ENCODE data around the gene ZBTB11. TPM values are rescaled to one million over a fixed set of nuclear protein-coding genes. Genes with fewer than 3 reads are reported as not detected.
"Not testable (repeated sequence)": the region's sequence is repeated elsewhere in the genome, so short reads cannot be mapped to it uniquely, and the experiment has no call there.

The ZBTB11 gene
- total and polyA plus RNA-seq, 2 of the 13 experiments (the other 11 are each of a cell fraction or from before 2014, with no cell fraction given): 5.9 to 18.1 TPM

- intact Hi-C loops (cut with micrococcal nuclease; ENCODE audit: unreplicated experiment): loop anchor here (2.0 to 5.0 kb wide), 2 partner anchors 92 to 112 kb away; partner anchors contain the start of gene NXPE3
- Histone ChIP-seq H3K79me2 (ENCODE audit: insufficient read depth, low read length) (peaks cover 33% of the 10 kb centered on the region), H4K20me1 (ENCODE audit: insufficient read depth, low read length) (peaks cover 43% of the 10 kb centered on the region), H3K4me2 (ENCODE audit: low read depth, low read length) (peak overlapping the region; percentile 88), H2AFZ (ENCODE audit: low read length) (no peak overlapping the region), H3K4me1 (ENCODE audit: insufficient read depth, low read length) (peaks cover 50% of the 10 kb centered on the region), H3K9me3 (ENCODE audit: low read length) (no peaks in the 10 kb centered on the region), H3K36me3 (replicated peaks in 1 of 2; ENCODE audit: control insufficient read depth in 1 of 2, insufficient read depth in 2 of 2, low read length in 2 of 2) (peaks cover 9 to 35% of the 10 kb centered on the region in 2 experiments), H3K27me3 (ENCODE audit: control insufficient read depth in 1 of 2, insufficient read depth in 2 of 2, low read length in 2 of 2) (peaks cover 0 to 4% of the 10 kb centered on the region in 2 experiments; a peak in 1 of 5 replicates), H3K27ac (ENCODE audit: extremely low read length, insufficient read depth, low read length) (peak overlapping the region; percentile 85), H3K9ac (ENCODE audit: insufficient read depth, low read depth, low read length) (peak overlapping the region; percentile 99), H3K4me3 (replicated peaks in 1 of 3; ENCODE audit: insufficient read depth in 1 of 3, low read depth in 2 of 3, low read length in 3 of 3) (peak overlapping the region; percentile 79 to 91 (median 91))
- BruUV-seq (replicated peaks): no TSS peak
- ChIA-PET CTCF (ENCODE audit: low intra/inter-chr PET ratio, low total read pairs) (no interaction called here), POLR2A (interaction anchor here (0.8 to 4.3 kb wide), 6 partner anchors 8 to 136 kb away, joined by 3 to 106 read pairs (median 4); partner anchors contain the start of genes PCNP and ZBTB11)
- no peak for TF ChIP-seq ZNF10 (CRISPR knock-in tag; IDR thresholded peaks at IDR 0.05; ENCODE audit: borderline replicate concordance, low read depth)
- no peak for TF ChIP-seq ZBTB21 (CRISPR knock-in tag; IDR thresholded peaks at IDR 0.05)
- TF ChIP-seq RBFOX2 (IDR thresholded peaks at IDR 0.05; ENCODE audit: low read depth, low read length): peak; percentile 31; the same call in 1 of the 2 replicates
- no peak for TF ChIP-seq DRAP1 (CRISPR knock-in tag; IDR thresholded peaks at IDR 0.05)
- TF ChIP-seq ZNF282 (IDR thresholded peaks at IDR 0.05; ENCODE audit: partially characterized antibody): no peak
- TF ChIP-seq ZNF569 (CRISPR knock-in tag; IDR thresholded peaks at IDR 0.05; ENCODE audit: borderline replicate concordance): no peak
- FAIRE-seq (no peak), DNase-seq (ENCODE audit: low spot score) (no peak), ATAC-seq (no peak)
- in situ Hi-C loops (cut with HindIII; ENCODE audit: extremely low pct_ligation_motif_present, low pct_unique_long_range_greater_than_20kb): no loop called here
Measured at GRCh38 chr3:101685050-101685400, 8.1 kb upstream of the ZBTB11 start.

- Histone ChIP-seq H3K36me3 (replicated peaks in 1 of 2; ENCODE audit: control insufficient read depth in 1 of 2, insufficient read depth in 2 of 2, low read length in 2 of 2) (peaks cover 9 to 36% of the 10 kb centered on the region in 2 experiments), H3K79me2 (ENCODE audit: insufficient read depth, low read length) (peaks cover 33% of the 10 kb centered on the region), H3K4me1 (ENCODE audit: insufficient read depth, low read length) (peaks cover 49% of the 10 kb centered on the region), H2AFZ (ENCODE audit: low read length) (no peak overlapping the region), H3K27me3 (ENCODE audit: control insufficient read depth in 1 of 2, insufficient read depth in 2 of 2, low read length in 2 of 2) (no peaks in the 10 kb centered on the region; a peak in 1 of 5 replicates), H4K20me1 (ENCODE audit: insufficient read depth, low read length) (peaks cover 42% of the 10 kb centered on the region), H3K4me2 (ENCODE audit: low read depth, low read length) (no peak overlapping the region), H3K27ac (ENCODE audit: extremely low read length, insufficient read depth, low read length) (no peak overlapping the region), H3K4me3 (replicated peaks in 1 of 3; ENCODE audit: insufficient read depth in 1 of 3, low read depth in 2 of 3, low read length in 3 of 3) (no peak overlapping the region), H3K9ac (ENCODE audit: insufficient read depth, low read depth, low read length) (no peak overlapping the region), H3K9me3 (ENCODE audit: low read length) (no peaks in the 10 kb centered on the region)
- no peak for FAIRE-seq
- in situ Hi-C loops (cut with HindIII; ENCODE audit: extremely low pct_ligation_motif_present, low pct_unique_long_range_greater_than_20kb): no loop called here
- TF ChIP-seq CTCF (CRISPR knock-in tag; IDR thresholded peaks at IDR 0.05) (no peak), POLR2A (IDR thresholded peaks at IDR 0.05; ENCODE audit: insufficient read depth in 1 of 2, low read depth in 2 of 2, low read length in 2 of 2) (peak; percentile 37 to 45; a peak in 3 of 4 replicates), ZNF382 (CRISPR knock-in tag; IDR thresholded peaks at IDR 0.05; ENCODE audit: borderline replicate concordance) (no peak), RBFOX2 (IDR thresholded peaks at IDR 0.05; ENCODE audit: low read depth, low read length) (0 out of 2 replicates have a peak, but pooled peaks have one; percentile 55)
- DNase-seq (ENCODE audit: low spot score): no peak
- ATAC-seq: no peak
- 98% methylated on average over 4 of the region's 4 CpGs for WGBS (ENCODE audit: low lambda C conversion rate)
- ChIA-PET CTCF (ENCODE audit: low intra/inter-chr PET ratio, low total read pairs) (no interaction called here), POLR2A (no interaction called here)
- intact Hi-C loops (cut with micrococcal nuclease; ENCODE audit: unreplicated experiment): no loop called here
- BruUV-seq (replicated peaks): no TSS peak
Measured at GRCh38 chr3:101680466-101680865, 3.5 kb upstream of the ZBTB11 start.

- H2AFZ ChIP-seq (ENCODE audit: low read length); H3K27ac ChIP-seq (ENCODE audit: extremely low read length, insufficient read depth, low read length); H3K4me2 ChIP-seq (ENCODE audit: low read depth, low read length); BruUV-seq (replicated peaks); H3K9me3 ChIP-seq (ENCODE audit: low read length); H3K4me3 ChIP-seq (replicated peaks in 1 of 3; ENCODE audit: insufficient read depth in 1 of 3, low read depth in 2 of 3, low read length in 3 of 3); CTCF ChIA-PET (ENCODE audit: low intra/inter-chr PET ratio, low total read pairs); intact Hi-C loops (cut with micrococcal nuclease; ENCODE audit: unreplicated experiment); in situ Hi-C loops (cut with HindIII; ENCODE audit: extremely low pct_ligation_motif_present, low pct_unique_long_range_greater_than_20kb); H3K27me3 ChIP-seq (ENCODE audit: control insufficient read depth in 1 of 2, insufficient read depth in 2 of 2, low read length in 2 of 2); H3K9ac ChIP-seq (ENCODE audit: insufficient read depth, low read depth, low read length); ATAC-seq; FAIRE-seq; DNase-seq (ENCODE audit: low spot score): not testable (repeated sequence)
- peaks cover 32% of the 10 kb centered on the region for H3K79me2 ChIP-seq (ENCODE audit: insufficient read depth, low read length)
- POLR2A ChIA-PET: interaction anchor here (3.7 kb wide), 1 partner anchor 105 kb away, joined by 29 read pairs; the partner anchor contains the start of gene PCNP
- H3K4me1 ChIP-seq (ENCODE audit: insufficient read depth, low read length): peaks cover 50% of the 10 kb centered on the region
- H4K20me1 ChIP-seq (ENCODE audit: insufficient read depth, low read length): peaks cover 31% of the 10 kb centered on the region
- 95% methylated on average over 2 of the region's 2 CpGs for WGBS (ENCODE audit: low lambda C conversion rate)
- peaks cover 9 to 36% of the 10 kb centered on the region in 2 experiments for H3K36me3 ChIP-seq (replicated peaks in 1 of 2; ENCODE audit: control insufficient read depth in 1 of 2, insufficient read depth in 2 of 2, low read length in 2 of 2)
Measured at GRCh38 chr3:101678837-101679236, 1.9 kb upstream of the ZBTB11 start.

Measured in HepG2 (cell line).